Measurements from ENCODE around the gene CAT.

CAT gene

GRCh38 chr11:34449013-34449412 is 10.3 kb downstream of the CAT start:
- peak; percentile 56 for FAIRE-seq
- no peak for TF ChIP-seq PAX5 (IDR thresholded peaks at IDR 0.05; ENCODE audit: insufficient read depth, low read length, severe bottlenecking)
- no peak for TF ChIP-seq POLR2A (IDR thresholded peaks at IDR 0.05; ENCODE audit: low read depth, low read length)
- TF ChIP-seq SPI1 (IDR thresholded peaks at IDR 0.05; ENCODE audit: low read depth, low read length) = no peak
- TF ChIP-seq POLR2AphosphoS5 (IDR thresholded peaks at IDR 0.05; ENCODE audit: low read depth, low read length) = no peak
- DNase-seq (ENCODE audit: insufficient read length, low spot score) = no peak

- DNase-seq (ENCODE audit: insufficient read length, low spot score) (no peak), FAIRE-seq (no peak)
Observed at GRCh38 chr11:34451053-34451452, 12.3 kb downstream of the CAT start.

DNA sequence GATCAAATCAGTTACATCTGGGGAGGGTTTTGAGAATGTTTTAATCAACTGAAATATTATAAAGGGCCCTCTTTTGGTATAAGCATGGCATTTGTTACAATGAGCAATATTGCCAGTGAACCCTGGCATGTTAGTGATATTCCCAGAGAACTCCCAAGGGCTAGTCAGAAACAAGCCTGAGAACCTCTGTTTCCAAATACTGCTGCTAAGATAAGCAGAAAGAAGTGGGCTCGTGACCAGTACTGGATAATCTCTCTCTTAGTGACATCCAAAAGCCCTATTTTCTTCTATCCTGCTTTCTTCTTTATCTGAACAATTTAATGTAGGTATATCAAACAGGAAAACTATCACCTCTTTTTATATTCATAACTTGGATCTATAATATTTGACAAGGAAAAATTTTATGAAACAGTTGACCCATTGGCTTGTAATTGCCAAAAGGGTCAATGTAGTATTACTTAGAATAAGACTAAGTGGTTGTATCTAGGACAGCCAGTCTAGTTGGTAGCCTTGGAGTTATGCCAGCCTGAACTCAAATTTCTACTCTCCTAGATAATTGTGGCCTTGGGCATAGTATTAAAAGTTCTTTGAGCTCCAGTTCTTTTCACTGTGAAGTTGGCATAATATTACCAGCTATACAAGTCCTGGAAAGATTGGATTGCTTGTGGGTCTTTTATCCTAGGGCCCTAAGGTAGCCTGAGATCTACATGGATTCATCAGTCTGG is 15.7 kb downstream of the CAT start:
- DNase-seq (ENCODE audit: insufficient read length, low spot score) = no peak
- FAIRE-seq = no peak
- no peak for TF ChIP-seq POU2F2 (IDR thresholded peaks at IDR 0.05; ENCODE audit: low read depth, low read length)
- TF ChIP-seq POLR2A (IDR thresholded peaks at IDR 0.05; ENCODE audit: low read depth, low read length) = no peak
- no peak for TF ChIP-seq TAF1 (IDR thresholded peaks at IDR 0.05; ENCODE audit: low read depth, low read length)
- TF ChIP-seq POLR2AphosphoS5 (IDR thresholded peaks at IDR 0.05; ENCODE audit: low read depth, low read length) = no peak
- no peak for TF ChIP-seq PAX5 (IDR thresholded peaks at IDR 0.05; ENCODE audit: insufficient read depth, low read length, severe bottlenecking)
- no peak for TF ChIP-seq SPI1 (IDR thresholded peaks at IDR 0.05; ENCODE audit: low read depth, low read length)

More at GRCh38 chr11:34451053-34451452, 12.3 kb downstream of the CAT start:
- TF ChIP-seq POU2F2 (IDR thresholded peaks at IDR 0.05; ENCODE audit: low read depth, low read length) = no peak
- no peak for TF ChIP-seq POLR2AphosphoS5 (IDR thresholded peaks at IDR 0.05; ENCODE audit: low read depth, low read length)
- no peak for TF ChIP-seq SPI1 (IDR thresholded peaks at IDR 0.05; ENCODE audit: low read depth, low read length)
- no peak for TF ChIP-seq POLR2A (IDR thresholded peaks at IDR 0.05; ENCODE audit: low read depth, low read length)
- TF ChIP-seq PAX5 (IDR thresholded peaks at IDR 0.05; ENCODE audit: insufficient read depth, low read length, severe bottlenecking) = no peak
- no peak for TF ChIP-seq TAF1 (IDR thresholded peaks at IDR 0.05; ENCODE audit: low read depth, low read length)

GRCh38 chr11:34457607-34458006 is 18.9 kb downstream of the CAT start:
- FAIRE-seq = no peak
- no peak for TF ChIP-seq POU2F2 (IDR thresholded peaks at IDR 0.05; ENCODE audit: low read depth, low read length)
- no peak for DNase-seq (ENCODE audit: insufficient read length, low spot score)

DNA sequence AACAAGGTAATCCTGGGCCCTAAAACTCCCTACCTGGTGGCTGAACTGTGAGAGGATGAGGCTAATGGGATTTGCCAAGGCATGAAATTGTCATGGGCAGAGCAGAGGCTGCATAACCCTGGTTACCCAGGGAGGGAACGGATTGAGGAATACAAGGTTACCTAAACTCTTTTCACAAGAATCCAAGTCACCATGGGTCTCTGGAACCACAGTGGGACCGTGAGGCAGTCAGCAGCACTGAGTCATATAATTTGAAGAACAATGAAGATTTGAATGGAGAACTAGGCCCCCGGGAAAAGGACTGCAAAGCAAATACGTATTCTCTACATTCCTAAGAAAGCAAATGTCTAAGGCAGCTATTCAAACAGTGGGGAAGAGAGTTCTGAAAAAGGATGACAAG is 19.8 kb downstream of the CAT start:
- DNase-seq (ENCODE audit: insufficient read length, low spot score) (no peak), FAIRE-seq (no peak)
- TF ChIP-seq SPI1 (IDR thresholded peaks at IDR 0.05; ENCODE audit: low read depth, low read length) = no peak
- TF ChIP-seq TAF1 (IDR thresholded peaks at IDR 0.05; ENCODE audit: low read depth, low read length) = no peak
- TF ChIP-seq PAX5 (IDR thresholded peaks at IDR 0.05; ENCODE audit: insufficient read depth, low read length, severe bottlenecking) = no peak
- TF ChIP-seq POLR2AphosphoS5 (IDR thresholded peaks at IDR 0.05; ENCODE audit: low read depth, low read length) = no peak
- TF ChIP-seq POU2F2 (IDR thresholded peaks at IDR 0.05; ENCODE audit: low read depth, low read length) = no peak
- no peak for TF ChIP-seq POLR2A (IDR thresholded peaks at IDR 0.05; ENCODE audit: low read depth, low read length)

- TF ChIP-seq TAF1 (IDR thresholded peaks at IDR 0.05; ENCODE audit: low read depth, low read length) = no peak
- no peak for TF ChIP-seq POLR2A (IDR thresholded peaks at IDR 0.05; ENCODE audit: low read depth, low read length)
- TF ChIP-seq SPI1 (IDR thresholded peaks at IDR 0.05; ENCODE audit: low read depth, low read length) = no peak
- no peak for TF ChIP-seq PAX5 (IDR thresholded peaks at IDR 0.05; ENCODE audit: insufficient read depth, low read length, severe bottlenecking)
- no peak for TF ChIP-seq POU2F2 (IDR thresholded peaks at IDR 0.05; ENCODE audit: low read depth, low read length)
- TF ChIP-seq POLR2AphosphoS5 (IDR thresholded peaks at IDR 0.05; ENCODE audit: low read depth, low read length) = no peak
- FAIRE-seq = no peak
- no peak for DNase-seq (ENCODE audit: insufficient read length, low spot score)
Observed at GRCh38 chr11:34459507-34460162, 20.9 kb downstream of the CAT start.

GRCh38 chr11:34460278-34460677 is 21.5 kb downstream of the CAT start:
- DNase-seq (ENCODE audit: insufficient read length, low spot score) (no peak), FAIRE-seq (no peak)
- TF ChIP-seq POLR2AphosphoS5 (IDR thresholded peaks at IDR 0.05; ENCODE audit: low read depth, low read length) (no peak), TAF1 (IDR thresholded peaks at IDR 0.05; ENCODE audit: low read depth, low read length) (no peak), POLR2A (IDR thresholded peaks at IDR 0.05; ENCODE audit: low read depth, low read length) (no peak), POU2F2 (IDR thresholded peaks at IDR 0.05; ENCODE audit: low read depth, low read length) (no peak), SPI1 (IDR thresholded peaks at IDR 0.05; ENCODE audit: low read depth, low read length) (no peak), PAX5 (IDR thresholded peaks at IDR 0.05; ENCODE audit: insufficient read depth, low read length, severe bottlenecking) (no peak)

DNA sequence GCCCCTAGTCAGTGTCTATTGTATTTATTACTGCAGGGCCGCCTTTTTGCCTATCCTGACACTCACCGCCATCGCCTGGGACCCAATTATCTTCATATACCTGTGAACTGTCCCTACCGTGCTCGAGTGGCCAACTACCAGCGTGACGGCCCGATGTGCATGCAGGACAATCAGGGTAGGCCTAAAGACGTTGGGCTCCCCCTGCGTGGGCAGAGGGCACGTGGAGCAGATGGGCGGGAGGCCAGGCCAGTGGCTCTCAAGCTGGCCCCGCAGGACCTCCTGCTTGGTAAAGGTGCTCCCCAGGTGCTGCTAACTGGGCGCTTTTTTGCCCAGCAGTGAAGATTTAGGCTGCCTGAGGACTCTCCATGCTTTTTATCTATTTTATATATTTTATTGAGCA is 22.5 kb downstream of the CAT start:
- TF ChIP-seq TAF1 (IDR thresholded peaks at IDR 0.05; ENCODE audit: low read depth, low read length) = no peak
- no peak for TF ChIP-seq POU2F2 (IDR thresholded peaks at IDR 0.05; ENCODE audit: low read depth, low read length)
- no peak for TF ChIP-seq POLR2AphosphoS5 (IDR thresholded peaks at IDR 0.05; ENCODE audit: low read depth, low read length)
- no peak for TF ChIP-seq SPI1 (IDR thresholded peaks at IDR 0.05; ENCODE audit: low read depth, low read length)
- no peak for TF ChIP-seq PAX5 (IDR thresholded peaks at IDR 0.05; ENCODE audit: insufficient read depth, low read length, severe bottlenecking)
- no peak for TF ChIP-seq POLR2A (IDR thresholded peaks at IDR 0.05; ENCODE audit: low read depth, low read length)
- FAIRE-seq (no peak), DNase-seq (ENCODE audit: insufficient read length, low spot score) (no peak)

DNA sequence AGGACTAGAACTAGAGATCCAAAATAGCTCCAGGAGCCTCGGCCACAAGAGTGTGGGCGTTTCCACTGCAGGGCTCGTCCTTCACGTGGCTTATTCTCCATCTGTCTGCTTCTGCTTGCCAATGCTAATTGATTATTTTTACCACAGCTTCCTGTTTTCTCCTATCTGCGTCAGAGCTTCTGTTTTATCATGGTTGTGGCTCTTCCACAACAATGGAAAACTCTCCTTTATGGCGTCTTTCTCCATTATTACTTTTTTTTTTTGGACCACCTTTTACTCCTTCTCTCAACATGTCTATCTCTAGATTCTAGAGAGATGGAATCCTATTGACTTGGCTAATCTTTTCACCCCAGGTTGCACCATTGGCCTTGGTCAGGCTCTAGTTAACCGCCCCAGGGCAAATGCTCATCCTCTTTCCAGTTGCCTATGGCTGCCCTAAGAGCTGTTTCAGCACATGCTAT is 25.9 kb downstream of the CAT start:
- no peak for FAIRE-seq
- DNase-seq (ENCODE audit: insufficient read length, low spot score) = no peak
- TF ChIP-seq TAF1 (IDR thresholded peaks at IDR 0.05; ENCODE audit: low read depth, low read length) (no peak), POLR2AphosphoS5 (IDR thresholded peaks at IDR 0.05; ENCODE audit: low read depth, low read length) (no peak), POU2F2 (IDR thresholded peaks at IDR 0.05; ENCODE audit: low read depth, low read length) (no peak), PAX5 (IDR thresholded peaks at IDR 0.05; ENCODE audit: insufficient read depth, low read length, severe bottlenecking) (no peak), SPI1 (IDR thresholded peaks at IDR 0.05; ENCODE audit: low read depth, low read length) (no peak)
